GM21528 (cell line): ENCODE data around the gene KIF16B.
"Not testable (repeated sequence)": the region's sequence is repeated elsewhere in the genome, so short reads cannot be mapped to it uniquely, and the experiment has no call there.

Source experiments
- ATAC-seq: cut with Tn5 transposase; IDR thresholded peaks from one replicate; pipeline ENCODE4 v1.9.1; 2021; ENCODE audit warnings: mild to moderate bottlenecking, moderate library complexity; ENCODE audit not compliant: unreplicated experiment, low FRiP score

Gene KIF16B

GRCh38 chr20:16596404-16596803 lies 23.2 kb upstream of the KIF16B start:
- not testable (repeated sequence) for ATAC-seq

GRCh38 chr20:16595376-16595775 lies 22.1 kb upstream of the KIF16B start:
- ATAC-seq, result no peak

GRCh38 chr20:16590041-16590633 lies 16.9 kb upstream of the KIF16B start:
- ATAC-seq, result no peak

- no peak for ATAC-seq
These were observed 16.4 kb upstream of the KIF16B start for GRCh38 chr20:16589623-16590022.

GRCh38 chr20:16588241-16588640 lies 15.0 kb upstream of the KIF16B start:
- ATAC-seq, result no peak

- ATAC-seq, result no peak
These were observed 13.8 kb upstream of the KIF16B start for GRCh38 chr20:16587066-16587465.

GRCh38 chr20:16583474-16583873 lies 10.2 kb upstream of the KIF16B start:
- no peak for ATAC-seq

GRCh38 chr20:16581241-16581640 lies 8.0 kb upstream of the KIF16B start:
- no peak for ATAC-seq

GRCh38 chr20:16580620-16581019 lies 7.4 kb upstream of the KIF16B start:
- no peak for ATAC-seq

GRCh38 chr20:16580147-16580546 lies 6.9 kb upstream of the KIF16B start:
- ATAC-seq, result no peak

- no peak for ATAC-seq
These were observed 3.0 kb upstream of the KIF16B start for GRCh38 chr20:16576219-16576618.

- no peak for ATAC-seq
These were observed 2.3 kb upstream of the KIF16B start for GRCh38 chr20:16575390-16576140.

GRCh38 chr20:16574656-16575355 lies 1.6 kb upstream of the KIF16B start:
- no peak for ATAC-seq

- ATAC-seq, result no peak
These were observed 1.9 kb downstream of the KIF16B start for GRCh38 chr20:16571333-16571732.

- ATAC-seq, result no peak
These were observed 3.7 kb downstream of the KIF16B start for GRCh38 chr20:16569246-16570153.

- ATAC-seq, result no peak
These were observed 7.2 kb downstream of the KIF16B start for GRCh38 chr20:16566080-16566479.

- ATAC-seq, result not testable (repeated sequence)
These were observed 9.2 kb downstream of the KIF16B start for GRCh38 chr20:16564079-16564478.

GRCh38 chr20:16563066-16563806 lies 10.0 kb downstream of the KIF16B start:
- no peak for ATAC-seq

- no peak for ATAC-seq
These were observed 11.0 kb downstream of the KIF16B start for GRCh38 chr20:16562259-16562658.

GRCh38 chr20:16560661-16561060 lies 12.6 kb downstream of the KIF16B start:
- ATAC-seq, result no peak
